ENCODE data around the gene NUDT6.

NUDT6 gene

GRCh38 chr4:122914938-122915337 lies 7.5 kb downstream of the NUDT6 start:
- DNase-seq (ENCODE audit: low spot score) = no peak
- FAIRE-seq = no peak

DNA sequence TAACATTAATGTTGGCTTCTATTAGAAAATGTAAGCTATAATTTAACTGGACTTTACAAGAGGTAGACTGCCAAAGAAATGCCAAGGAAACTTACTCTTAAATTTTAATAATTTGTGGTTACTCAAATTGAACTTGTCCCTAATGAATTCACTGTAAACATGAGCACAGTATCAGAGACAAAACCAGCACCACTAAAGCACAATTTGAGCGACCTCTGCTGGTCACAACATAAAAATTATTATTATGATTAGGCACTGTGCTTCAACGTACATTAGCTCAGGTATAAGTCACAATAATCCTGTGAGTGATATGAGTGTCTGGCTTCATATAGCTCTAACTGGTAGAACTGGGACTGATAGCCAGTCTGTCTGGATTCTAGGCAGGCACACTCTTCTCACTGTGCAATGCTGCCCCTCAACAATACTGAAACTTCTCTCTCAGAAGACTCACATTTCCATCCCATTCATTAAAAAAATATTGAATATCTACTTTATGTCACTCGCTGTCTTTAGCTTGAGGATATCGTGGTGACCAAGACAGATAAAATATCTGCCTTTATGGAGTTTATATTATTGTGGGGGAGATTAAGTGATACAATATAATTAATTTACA lies 8.0 kb downstream of the NUDT6 start:
- FAIRE-seq (no peak), DNase-seq (ENCODE audit: low spot score) (peak; percentile 22)

- FAIRE-seq (no peak), DNase-seq (ENCODE audit: low spot score) (no peak)
These were observed 9.4 kb downstream of the NUDT6 start for GRCh38 chr4:122912810-122913575.

- FAIRE-seq (no peak), DNase-seq (ENCODE audit: low spot score) (no peak)
These were observed 10.8 kb downstream of the NUDT6 start for GRCh38 chr4:122911588-122911987.

GRCh38 chr4:122909683-122910082 lies 12.7 kb downstream of the NUDT6 start:
- no peak for FAIRE-seq
- DNase-seq (ENCODE audit: low spot score) = no peak

DNA sequence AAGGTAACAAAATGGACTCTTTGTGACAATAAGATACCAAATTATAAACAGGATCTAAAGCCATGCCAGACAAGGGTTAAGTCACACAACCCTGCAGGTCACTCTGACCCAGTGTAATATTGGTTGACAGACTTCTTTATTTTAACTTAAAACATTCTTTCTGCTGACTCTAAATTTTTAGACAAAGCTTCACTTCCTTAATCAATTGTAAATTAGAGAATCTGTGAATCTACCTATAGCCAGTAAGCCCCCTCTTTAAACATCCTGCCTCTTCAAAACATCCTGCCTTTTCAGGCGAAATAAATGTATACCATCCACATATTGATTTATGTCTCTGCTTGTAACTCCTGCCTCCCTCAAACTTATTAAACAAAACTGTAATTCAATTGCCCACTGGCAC lies 14.2 kb downstream of the NUDT6 start:
- DNase-seq (ENCODE audit: low spot score) (no peak), FAIRE-seq (no peak)

DNA sequence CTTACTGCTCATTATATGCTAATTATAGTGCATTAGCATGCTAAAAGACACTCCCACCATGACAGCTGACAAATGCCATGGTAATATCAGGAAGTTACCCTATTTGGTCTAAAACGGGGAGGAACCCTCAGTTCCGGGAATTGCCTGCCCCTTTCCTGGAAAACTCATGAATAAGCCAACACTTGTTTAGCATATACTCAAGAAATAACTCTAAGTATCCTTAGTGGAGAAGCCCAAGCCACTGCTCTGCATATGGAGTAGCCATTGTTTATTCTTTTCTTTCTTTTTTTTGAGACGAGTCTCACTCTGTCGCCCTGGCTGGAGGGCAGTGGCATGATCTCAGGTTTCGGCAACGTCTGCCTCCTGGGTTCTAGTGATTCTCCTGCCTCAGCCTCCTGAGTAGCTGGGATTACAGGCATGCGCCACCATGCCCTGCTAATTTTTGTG lies 15.5 kb downstream of the NUDT6 start:
- FAIRE-seq = no peak
- no peak for DNase-seq (ENCODE audit: low spot score)

GRCh38 chr4:122903766-122904288 lies 18.6 kb downstream of the NUDT6 start:
- DNase-seq (ENCODE audit: low spot score) = no peak
- no peak for FAIRE-seq

DNA sequence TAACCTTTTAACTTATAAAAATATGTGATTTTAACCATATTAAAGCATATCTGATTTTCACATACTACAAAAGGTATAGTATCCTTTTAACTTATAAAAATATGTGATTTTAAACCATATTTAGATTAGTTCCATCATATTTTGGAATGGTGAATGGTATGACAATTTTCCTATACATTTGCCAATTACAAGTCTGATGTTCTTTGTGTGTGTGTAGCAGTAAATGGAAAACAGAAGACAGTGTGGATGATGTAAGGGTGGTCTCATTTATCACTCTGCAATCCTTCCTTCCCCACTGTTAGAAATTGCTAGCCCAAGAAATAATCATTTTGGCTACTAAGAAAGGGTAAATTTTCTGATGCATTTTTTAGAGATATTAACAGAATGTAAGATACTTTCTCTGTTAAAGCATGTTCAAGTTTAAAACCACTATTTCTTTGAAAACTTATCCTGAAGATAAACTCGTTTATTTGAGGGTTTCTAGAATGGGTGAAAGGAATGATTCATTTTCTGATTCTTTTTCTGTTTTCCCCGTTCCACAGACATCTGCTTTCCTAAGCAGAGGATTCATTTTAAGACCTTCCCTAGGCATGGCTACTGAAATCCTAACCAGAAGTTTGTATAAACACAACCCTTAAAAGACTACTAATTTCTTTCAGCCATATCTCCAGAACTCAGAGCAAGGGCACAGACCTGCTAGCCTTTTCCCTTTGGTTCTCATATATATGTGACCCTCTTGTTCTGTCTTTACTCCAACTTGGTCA lies 21.0 kb downstream of the NUDT6 start:
- no peak for DNase-seq (ENCODE audit: low spot score)
- no peak for FAIRE-seq

- no peak for FAIRE-seq
- no peak for DNase-seq (ENCODE audit: low spot score)
These were observed 22.1 kb downstream of the NUDT6 start for GRCh38 chr4:122900314-122900713.

DNA sequence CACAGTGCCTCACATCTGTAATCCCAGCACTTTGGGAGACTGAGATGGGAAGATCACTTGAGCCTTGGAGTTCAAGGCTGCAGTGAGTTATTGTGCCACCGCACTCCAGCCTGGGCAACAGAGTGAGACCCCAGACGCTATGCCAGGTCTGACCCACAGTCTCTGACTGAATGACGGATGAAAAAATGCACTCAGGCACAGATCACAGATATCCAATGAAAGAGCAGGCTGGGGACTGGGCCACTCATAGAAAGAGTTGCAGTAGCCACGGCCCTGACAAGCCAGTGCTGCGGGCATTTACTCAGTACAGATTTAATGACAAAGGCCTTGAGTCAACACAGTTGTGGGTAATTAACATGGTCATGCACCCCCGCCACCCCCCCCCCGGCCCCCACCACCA lies 22.7 kb downstream of the NUDT6 start:
- DNase-seq (ENCODE audit: low spot score) = no peak
- no peak for FAIRE-seq

DNA sequence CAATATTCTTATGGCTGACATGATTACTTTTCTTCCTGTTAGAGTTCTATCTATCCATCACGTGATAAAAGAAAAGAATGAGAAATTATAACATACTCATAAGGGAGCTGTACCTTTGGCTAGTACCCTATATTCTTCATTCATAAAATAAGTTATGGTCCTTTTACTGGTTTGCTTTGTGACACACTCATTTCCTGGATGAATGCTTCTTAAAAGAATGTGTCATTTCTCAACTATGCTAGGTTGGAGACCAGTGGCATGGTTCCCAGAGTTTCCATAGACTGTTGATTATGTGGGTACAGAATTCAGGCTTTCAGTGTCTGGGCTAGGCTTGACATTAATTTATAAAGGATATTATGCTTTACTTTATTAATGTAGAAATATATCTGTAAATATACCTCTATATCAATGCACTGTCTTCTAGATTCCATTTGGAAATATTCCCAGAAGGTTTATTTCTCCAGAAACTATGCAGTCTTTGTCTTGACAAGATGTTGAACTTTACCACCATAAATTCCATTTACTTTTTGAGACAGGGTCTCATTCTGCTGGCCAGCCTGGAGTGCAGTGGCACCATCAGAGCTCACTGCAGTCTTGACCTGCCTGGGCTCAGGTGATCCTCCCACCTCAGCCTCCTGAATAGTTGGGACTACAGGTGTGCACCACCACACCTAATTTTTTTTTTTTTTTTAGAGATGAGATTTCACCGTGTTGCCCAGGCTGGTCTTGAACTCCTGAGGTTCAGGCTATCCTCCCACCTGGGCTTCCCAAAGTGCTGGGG lies 23.8 kb downstream of the NUDT6 start:
- FAIRE-seq = no peak
- peak; percentile 65 for DNase-seq (ENCODE audit: low spot score)

- DNase-seq (ENCODE audit: low spot score) = no peak
- FAIRE-seq = no peak
These were observed 26.1 kb downstream of the NUDT6 start for GRCh38 chr4:122896270-122896669.

DNA sequence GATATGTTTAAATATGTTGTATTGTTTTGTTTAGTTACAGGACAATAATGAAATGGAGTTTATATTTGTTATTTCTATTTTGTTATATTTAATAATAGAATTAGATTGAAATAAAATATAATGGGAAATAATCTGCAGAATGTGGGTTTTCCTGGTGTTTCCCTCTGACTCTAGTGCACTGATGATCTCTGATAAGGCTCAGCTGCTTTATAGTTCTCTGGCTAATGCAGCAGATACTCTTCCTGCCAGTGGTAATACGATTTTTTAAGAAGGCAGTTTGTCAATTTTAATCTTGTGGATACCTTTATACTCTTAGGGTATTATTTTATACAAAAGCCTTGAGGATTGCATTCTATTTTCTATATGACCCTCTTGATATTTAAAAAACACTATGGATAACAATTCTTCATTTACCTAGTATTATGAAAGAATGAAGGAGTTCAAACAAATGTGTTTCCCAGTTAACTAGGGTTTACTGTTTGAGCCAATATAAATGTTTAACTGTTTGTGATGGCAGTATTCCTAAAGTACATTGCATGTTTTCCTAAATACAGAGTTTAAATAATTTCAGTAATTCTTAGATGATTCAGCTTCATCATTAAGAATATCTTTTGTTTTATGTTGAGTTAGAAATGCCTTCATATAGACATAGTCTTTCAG lies 26.9 kb downstream of the NUDT6 start:
- no peak for FAIRE-seq
- no peak for DNase-seq (ENCODE audit: low spot score)

DNA sequence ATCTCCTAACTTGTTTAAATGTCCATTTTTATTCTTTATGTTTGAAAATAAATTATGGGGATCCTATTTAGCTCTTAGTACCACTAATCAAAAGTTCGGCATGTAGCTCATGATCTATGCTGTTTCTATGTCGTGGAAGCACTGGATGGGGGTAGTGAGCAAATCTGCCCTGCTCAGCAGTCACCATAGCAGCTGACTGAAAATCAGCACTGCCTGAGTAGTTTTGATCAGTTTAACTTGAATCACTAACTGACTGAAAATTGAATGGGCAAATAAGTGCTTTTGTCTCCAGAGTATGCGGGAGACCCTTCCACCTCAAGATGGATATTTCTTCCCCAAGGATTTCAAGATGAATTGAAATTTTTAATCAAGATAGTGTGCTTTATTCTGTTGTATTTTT lies 27.6 kb downstream of the NUDT6 start:
- FAIRE-seq (no peak), DNase-seq (ENCODE audit: low spot score) (no peak)

DNA sequence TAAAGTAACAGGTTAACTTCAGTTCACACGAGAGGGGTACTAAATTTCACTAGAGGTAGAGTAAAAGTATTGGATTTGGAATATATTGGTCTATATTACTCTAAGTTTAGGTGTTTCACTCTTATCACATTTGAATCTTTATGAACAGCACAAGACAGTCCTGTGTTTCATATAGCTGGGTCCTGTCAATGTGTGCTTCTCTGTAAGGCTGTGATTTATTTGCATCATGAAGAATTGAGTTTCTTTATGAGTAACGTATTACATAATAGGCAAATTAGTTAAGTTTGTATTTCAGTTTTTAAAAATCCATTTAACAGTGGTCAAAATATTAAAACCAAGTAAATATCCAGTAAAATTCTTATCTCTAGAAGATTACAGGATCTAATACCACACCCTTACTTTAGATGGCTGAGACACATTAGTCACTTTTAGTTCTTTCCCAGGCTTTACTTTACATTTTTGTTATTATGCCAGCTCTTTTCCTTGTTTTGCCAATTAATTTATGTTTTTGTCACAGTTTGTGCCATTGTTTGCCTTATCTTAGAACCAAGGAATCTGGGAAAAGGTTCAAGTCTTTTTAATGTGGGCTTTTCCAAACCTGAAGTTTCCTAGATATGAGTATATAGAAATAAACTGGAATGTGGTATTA lies 32.1 kb downstream of the NUDT6 start:
- FAIRE-seq (no peak), DNase-seq (ENCODE audit: low spot score) (no peak)

DNA sequence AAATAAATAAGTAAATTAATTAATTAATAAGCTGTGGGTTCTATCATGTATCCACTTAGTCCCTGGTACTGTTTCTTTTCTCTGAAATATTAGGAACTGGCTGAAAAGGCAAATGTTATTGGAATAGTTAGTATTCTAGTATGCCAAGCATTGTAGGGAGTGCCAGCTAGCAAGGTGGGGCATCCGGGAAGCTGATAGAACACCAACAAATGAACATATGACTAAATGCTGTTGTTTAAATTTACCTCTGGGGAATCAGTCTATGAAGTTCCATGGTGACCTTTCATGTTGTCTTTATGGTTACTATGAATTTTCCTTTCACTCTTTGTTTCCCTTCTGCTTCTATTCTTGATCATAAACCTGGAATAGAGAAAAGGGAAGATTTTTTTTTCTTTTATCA lies 32.7 kb downstream of the NUDT6 start:
- no peak for FAIRE-seq
- DNase-seq (ENCODE audit: low spot score) = no peak

DNA sequence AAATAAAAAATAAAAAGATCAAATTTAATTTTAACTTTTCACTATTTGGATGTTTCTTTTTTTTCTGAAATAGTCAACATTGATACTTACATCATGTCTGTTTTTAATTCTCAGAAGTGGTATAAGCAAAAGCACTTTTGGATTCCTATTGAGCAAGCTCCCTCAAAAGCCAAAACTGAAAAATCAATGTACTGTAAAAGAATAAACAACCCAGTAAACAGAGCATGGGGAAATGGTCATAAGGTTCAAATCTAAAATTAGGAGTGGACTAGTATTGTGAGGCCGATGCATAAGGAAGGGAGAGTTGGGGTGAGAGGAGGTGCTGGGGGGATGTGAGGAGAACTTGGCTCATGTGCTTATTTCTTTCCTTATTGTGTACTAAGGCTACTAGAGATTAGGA lies 37.9 kb downstream of the NUDT6 start:
- FAIRE-seq = no peak
- DNase-seq (ENCODE audit: low spot score) = no peak

- FAIRE-seq (peak; percentile 30), DNase-seq (ENCODE audit: low spot score) (no peak)
These were observed 39.3 kb downstream of the NUDT6 start for GRCh38 chr4:122882857-122883735.

All from urothelium cell line (cell line).